Measurements from ENCODE around the gene SULT1A2. TPM values are rescaled to one million over a fixed set of nuclear protein-coding genes. Genes with fewer than 3 reads are reported as not detected.
"Not testable (repeated sequence)": the region's sequence is repeated elsewhere in the genome, so short reads cannot be mapped to it uniquely, and the experiment has no call there.

The SULT1A2 gene
- polyA plus RNA-seq, 1 donor (not counting 4 experiments of a cell fraction or from before 2014, with no cell fraction given): not detected

DNA sequence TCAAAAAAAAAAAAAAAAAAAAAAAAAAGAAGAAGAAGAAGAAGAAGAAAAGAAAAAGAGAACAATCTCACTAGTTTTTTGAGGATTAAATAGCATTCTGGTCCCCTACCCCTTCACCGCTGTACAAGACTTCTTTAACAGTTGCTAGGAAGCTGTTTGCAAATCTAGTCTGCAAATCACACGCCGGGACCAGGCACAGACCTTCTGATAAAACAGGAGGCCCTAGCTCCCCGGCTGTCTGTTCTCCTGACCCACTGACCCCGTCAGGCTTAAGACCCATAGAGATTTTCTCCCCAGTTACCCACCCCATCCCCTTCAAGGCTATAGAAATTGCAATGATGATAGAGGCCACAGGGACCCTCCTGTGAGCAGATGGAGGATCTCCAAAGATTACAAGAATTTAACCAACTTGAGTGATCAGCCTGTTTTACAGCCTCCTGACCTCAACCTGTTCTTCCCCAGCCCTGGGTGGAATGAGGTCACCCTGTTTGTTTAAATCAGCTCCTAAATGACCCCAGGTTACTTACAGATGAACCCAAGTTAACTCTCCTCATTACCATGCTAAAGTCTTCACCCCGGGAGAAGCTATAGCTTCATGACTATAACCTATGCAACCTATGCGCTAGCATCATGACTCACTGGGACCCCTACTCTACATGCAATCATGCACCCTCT, 24.8 kb upstream of the SULT1A2 start:
- H3K27me3 ChIP-seq (ENCODE audit: control insufficient read depth, extremely low read depth, insufficient read depth, low read length): no peaks in the 10 kb centered on the region
- FAIRE-seq (no peak), DNase-seq (ENCODE audit: low read depth, low spot score) (no peak)
- H3K27ac ChIP-seq (ENCODE audit: control insufficient read depth, insufficient read depth, low read length): no peak overlapping the region
- no peaks in the 10 kb centered on the region for H3K79me2 ChIP-seq (ENCODE audit: control insufficient read depth, insufficient read depth, low read length)
- no peak for TF ChIP-seq CTCF (optimal IDR thresholded peaks at IDR 0.05 in 1 of 3, IDR thresholded peaks at IDR 0.05 in 1 of 3, conservative IDR thresholded peaks at IDR 0.05 in 1 of 3; ENCODE audit: extremely low read depth in 1 of 3, insufficient read depth in 2 of 3, low read length in 3 of 3)
- no peak for TF ChIP-seq EZH2 (IDR thresholded peaks at IDR 0.05; ENCODE audit: low read length)
- no peak overlapping the region for H2AFZ ChIP-seq (ENCODE audit: control insufficient read depth, low read length)
- no peaks in the 10 kb centered on the region for H4K20me1 ChIP-seq (ENCODE audit: control insufficient read depth, extremely low read depth, insufficient read depth, low read length)
- no peak overlapping the region for H3K9ac ChIP-seq (ENCODE audit: control insufficient read depth, extremely low read depth, insufficient read depth, low read length)
- no peak overlapping the region for H3K4me3 ChIP-seq (ENCODE audit: control insufficient read depth in 2 of 3, extremely low read depth in 1 of 3, insufficient read depth in 2 of 3, low read depth in 1 of 3, low read length in 3 of 3)
- no peak overlapping the region for H3K4me2 ChIP-seq (ENCODE audit: control insufficient read depth, extremely low read depth, insufficient read depth, low read depth, low read length)
- H3K36me3 ChIP-seq (ENCODE audit: control insufficient read depth in 2 of 2, extremely low read depth in 1 of 2, insufficient read depth in 2 of 2, low read length in 2 of 2): no peaks in the 10 kb centered on the region
- peaks cover 3% of the 10 kb centered on the region for H3K4me1 ChIP-seq (ENCODE audit: control insufficient read depth, extremely low read depth, insufficient read depth, low read length)
- no peaks in the 10 kb centered on the region for H3K9me1 ChIP-seq (ENCODE audit: control insufficient read depth, extremely low read depth, insufficient read depth, low read length)
- no peaks in the 10 kb centered on the region for H3K9me3 ChIP-seq (ENCODE audit: control insufficient read depth, low read depth, low read length)
- dilution Hi-C loops (cut with MboI; ENCODE audit: extremely low pct_ligation_motif_present, low sequenced_read_pairs): no loop called here

DNA sequence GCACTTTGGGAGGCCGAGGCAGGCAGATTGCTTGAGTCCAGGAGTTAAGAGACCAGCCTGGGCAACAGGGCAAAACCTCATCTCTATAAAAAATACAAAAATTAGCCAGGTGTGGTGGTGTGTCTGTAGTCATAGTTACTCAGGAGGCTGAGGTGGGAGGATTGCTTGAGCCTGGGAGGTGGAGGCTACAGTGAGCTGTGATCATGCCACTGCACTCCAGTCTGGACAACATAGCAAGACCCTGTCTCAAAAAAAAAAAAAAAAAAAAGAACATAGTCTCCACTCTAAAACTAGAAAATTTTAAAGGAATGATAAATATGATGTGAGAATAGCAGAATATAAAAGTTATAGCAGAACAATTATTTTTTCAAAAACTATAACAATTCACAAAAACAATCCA, 23.5 kb upstream of the SULT1A2 start:
- H3K79me2 ChIP-seq (ENCODE audit: control insufficient read depth, insufficient read depth, low read length); H3K27me3 ChIP-seq (ENCODE audit: control insufficient read depth, extremely low read depth, insufficient read depth, low read length); H3K36me3 ChIP-seq (ENCODE audit: control insufficient read depth in 2 of 2, extremely low read depth in 1 of 2, insufficient read depth in 2 of 2, low read length in 2 of 2); H3K4me3 ChIP-seq (ENCODE audit: control insufficient read depth in 2 of 3, extremely low read depth in 1 of 3, insufficient read depth in 2 of 3, low read depth in 1 of 3, low read length in 3 of 3); H3K4me2 ChIP-seq (ENCODE audit: control insufficient read depth, extremely low read depth, insufficient read depth, low read depth, low read length); H4K20me1 ChIP-seq (ENCODE audit: control insufficient read depth, extremely low read depth, insufficient read depth, low read length); H3K27ac ChIP-seq (ENCODE audit: control insufficient read depth, insufficient read depth, low read length); H3K4me1 ChIP-seq (ENCODE audit: control insufficient read depth, extremely low read depth, insufficient read depth, low read length); FAIRE-seq; H2AFZ ChIP-seq (ENCODE audit: control insufficient read depth, low read length); H3K9ac ChIP-seq (ENCODE audit: control insufficient read depth, extremely low read depth, insufficient read depth, low read length); DNase-seq (ENCODE audit: low read depth, low spot score); H3K9me1 ChIP-seq (ENCODE audit: control insufficient read depth, extremely low read depth, insufficient read depth, low read length); H3K9me3 ChIP-seq (ENCODE audit: control insufficient read depth, low read depth, low read length); dilution Hi-C loops (cut with MboI; ENCODE audit: extremely low pct_ligation_motif_present, low sequenced_read_pairs): not testable (repeated sequence)

DNA sequence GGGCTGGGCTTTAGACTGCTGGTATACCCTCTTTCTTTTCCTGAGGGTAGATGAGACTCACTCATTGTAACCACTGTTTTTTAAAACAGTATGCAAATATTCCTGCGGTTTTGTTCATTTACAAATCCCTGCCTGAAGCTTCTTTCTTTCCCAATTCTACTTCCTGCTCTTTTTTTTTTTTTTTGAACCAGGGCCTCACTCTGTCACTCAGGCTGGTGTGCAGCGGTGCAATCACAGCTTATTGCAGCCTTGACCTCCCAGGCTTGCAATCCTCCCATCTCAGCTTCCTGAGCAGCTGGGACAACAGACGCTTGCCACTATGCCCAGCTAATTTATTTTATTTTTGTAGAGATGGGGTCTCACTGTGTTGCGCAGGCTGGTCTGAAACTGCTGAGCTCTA, 21.0 kb upstream of the SULT1A2 start:
- TF ChIP-seq EZH2 (IDR thresholded peaks at IDR 0.05; ENCODE audit: low read length): no peak
- no peak for TF ChIP-seq CTCF (optimal IDR thresholded peaks at IDR 0.05 in 1 of 3, IDR thresholded peaks at IDR 0.05 in 1 of 3, conservative IDR thresholded peaks at IDR 0.05 in 1 of 3; ENCODE audit: extremely low read depth in 1 of 3, insufficient read depth in 2 of 3, low read length in 3 of 3)
- no peak for DNase-seq (ENCODE audit: low read depth, low spot score)
- FAIRE-seq: no peak
- Histone ChIP-seq H2AFZ (ENCODE audit: control insufficient read depth, low read length) (no peak overlapping the region), H3K27me3 (ENCODE audit: control insufficient read depth, extremely low read depth, insufficient read depth, low read length) (no peaks in the 10 kb centered on the region), H3K9me1 (ENCODE audit: control insufficient read depth, extremely low read depth, insufficient read depth, low read length) (no peaks in the 10 kb centered on the region), H4K20me1 (ENCODE audit: control insufficient read depth, extremely low read depth, insufficient read depth, low read length) (no peaks in the 10 kb centered on the region), H3K9ac (ENCODE audit: control insufficient read depth, extremely low read depth, insufficient read depth, low read length) (no peak overlapping the region), H3K4me3 (ENCODE audit: control insufficient read depth in 2 of 3, extremely low read depth in 1 of 3, insufficient read depth in 2 of 3, low read depth in 1 of 3, low read length in 3 of 3) (no peak overlapping the region), H3K79me2 (ENCODE audit: control insufficient read depth, insufficient read depth, low read length) (no peaks in the 10 kb centered on the region), H3K9me3 (ENCODE audit: control insufficient read depth, low read depth, low read length) (no peaks in the 10 kb centered on the region), H3K27ac (ENCODE audit: control insufficient read depth, insufficient read depth, low read length) (no peak overlapping the region), H3K4me2 (ENCODE audit: control insufficient read depth, extremely low read depth, insufficient read depth, low read depth, low read length) (no peak overlapping the region), H3K36me3 (ENCODE audit: control insufficient read depth in 2 of 2, extremely low read depth in 1 of 2, insufficient read depth in 2 of 2, low read length in 2 of 2) (no peaks in the 10 kb centered on the region), H3K4me1 (ENCODE audit: control insufficient read depth, extremely low read depth, insufficient read depth, low read length) (peaks cover 3% of the 10 kb centered on the region)
- dilution Hi-C loops (cut with MboI; ENCODE audit: extremely low pct_ligation_motif_present, low sequenced_read_pairs): no loop called here

Measured in keratinocyte (primary cell).